ENCODE measurements around the gene RNF138. TPM values are rescaled to one million over a fixed set of nuclear protein-coding genes. Genes with fewer than 3 reads are reported as not detected.
"Not testable (repeated sequence)": the region's sequence is repeated elsewhere in the genome, so short reads cannot be mapped to it uniquely, and the experiment has no call there.

RNF138 gene
- total RNA-seq, 2 donors from 2014 or later: 43.3 to 51.2 TPM

- Mint-ChIP-seq H3K4me1 (no peaks in the 10 kb centered on the region), H3K9me3 (no peaks in the 10 kb centered on the region), H3K27me3 (no peaks in the 10 kb centered on the region), H3K36me3 (ENCODE audit: low read depth) (peaks cover 97% of the 10 kb centered on the region), H3K27ac (no peak overlapping the region), H3K4me3 (no peak overlapping the region)
- no peak for ATAC-seq (replicated peaks)
These were observed 34.9 kb downstream of the RNF138 start for GRCh38 chr18:32126538-32126937.

GRCh38 chr18:32135625-32136024 is 44.0 kb downstream of the RNF138 start:
- Mint-ChIP-seq H3K36me3 (ENCODE audit: low read depth) (peaks cover 21% of the 10 kb centered on the region), H3K4me3 (no peak overlapping the region), H3K27ac (peak overlapping the region; percentile 36), H3K9me3 (no peaks in the 10 kb centered on the region), H3K27me3 (no peaks in the 10 kb centered on the region), H3K4me1 (peaks cover 5% of the 10 kb centered on the region)
- no peak for ATAC-seq (replicated peaks)

GRCh38 chr18:32138332-32138982 is 46.8 kb downstream of the RNF138 start:
- Mint-ChIP-seq H3K4me1 (peaks cover 5% of the 10 kb centered on the region), H3K9me3 (no peaks in the 10 kb centered on the region), H3K27ac (peak overlapping the region; percentile 75), H3K27me3 (no peaks in the 10 kb centered on the region), H3K36me3 (ENCODE audit: low read depth) (no peaks in the 10 kb centered on the region), H3K4me3 (no peak overlapping the region)
- peak; percentile 14 for ATAC-seq (replicated peaks)

GRCh38 chr18:32139835-32140283 is 48.2 kb downstream of the RNF138 start:
- no peak for ATAC-seq (replicated peaks)
- Mint-ChIP-seq H3K9me3 (no peaks in the 10 kb centered on the region), H3K4me1 (peaks cover 5% of the 10 kb centered on the region), H3K36me3 (ENCODE audit: low read depth) (no peaks in the 10 kb centered on the region), H3K27ac (no peak overlapping the region), H3K27me3 (no peaks in the 10 kb centered on the region), H3K4me3 (no peak overlapping the region)

- peaks cover 4% of the 10 kb centered on the region for H3K4me1 Mint-ChIP-seq
- ATAC-seq (replicated peaks): no peak
- no peak overlapping the region for H3K27ac Mint-ChIP-seq
- no peak overlapping the region for H3K4me3 Mint-ChIP-seq
- no peaks in the 10 kb centered on the region for H3K36me3 Mint-ChIP-seq (ENCODE audit: low read depth)
- H3K27me3 Mint-ChIP-seq: no peaks in the 10 kb centered on the region
- H3K9me3 Mint-ChIP-seq: no peaks in the 10 kb centered on the region
These were observed 56.7 kb downstream of the RNF138 start for GRCh38 chr18:32148185-32148870.

GRCh38 chr18:32152705-32153448 is 61.2 kb downstream of the RNF138 start:
- Mint-ChIP-seq H3K9me3 (no peaks in the 10 kb centered on the region), H3K27ac (no peak overlapping the region), H3K4me1 (peaks cover 6% of the 10 kb centered on the region), H3K4me3 (peak overlapping the region; percentile 5), H3K36me3 (ENCODE audit: low read depth) (no peaks in the 10 kb centered on the region), H3K27me3 (peaks cover 6% of the 10 kb centered on the region)
- peak; percentile 75 for ATAC-seq (replicated peaks)

GRCh38 chr18:32156855-32157254 is 65.2 kb downstream of the RNF138 start:
- no peaks in the 10 kb centered on the region for H3K9me3 Mint-ChIP-seq
- no peak for ATAC-seq (replicated peaks)
- H3K4me3 Mint-ChIP-seq: no peak overlapping the region
- H3K27ac Mint-ChIP-seq: no peak overlapping the region
- H3K27me3 Mint-ChIP-seq: peaks cover 9% of the 10 kb centered on the region
- no peaks in the 10 kb centered on the region for H3K36me3 Mint-ChIP-seq (ENCODE audit: low read depth)
- peaks cover 9% of the 10 kb centered on the region for H3K4me1 Mint-ChIP-seq

- Mint-ChIP-seq H3K27me3 (peaks cover 9% of the 10 kb centered on the region), H3K36me3 (ENCODE audit: low read depth) (no peaks in the 10 kb centered on the region), H3K9me3 (no peaks in the 10 kb centered on the region), H3K4me1 (peaks cover 9% of the 10 kb centered on the region), H3K27ac (no peak overlapping the region), H3K4me3 (peak overlapping the region; percentile 54)
- ATAC-seq (replicated peaks): no peak
These were observed 65.9 kb downstream of the RNF138 start for GRCh38 chr18:32157580-32157979.

GRCh38 chr18:32158108-32158624 is 66.5 kb downstream of the RNF138 start:
- H3K27ac Mint-ChIP-seq: no peak overlapping the region
- peaks cover 9% of the 10 kb centered on the region for H3K27me3 Mint-ChIP-seq
- H3K36me3 Mint-ChIP-seq (ENCODE audit: low read depth): no peaks in the 10 kb centered on the region
- peak; percentile 92 for ATAC-seq (replicated peaks)
- H3K4me1 Mint-ChIP-seq: peaks cover 6% of the 10 kb centered on the region
- H3K9me3 Mint-ChIP-seq: no peaks in the 10 kb centered on the region
- peak overlapping the region; percentile 54 for H3K4me3 Mint-ChIP-seq

GRCh38 chr18:32158631-32159030 is 67.0 kb downstream of the RNF138 start:
- not testable (repeated sequence) for H3K9me3 Mint-ChIP-seq; H3K4me1 Mint-ChIP-seq; H3K27me3 Mint-ChIP-seq; H3K27ac Mint-ChIP-seq; H3K36me3 Mint-ChIP-seq (ENCODE audit: low read depth); ATAC-seq (replicated peaks)
- H3K4me3 Mint-ChIP-seq: peak overlapping the region; percentile 54

- Mint-ChIP-seq H3K4me3 (no peak overlapping the region), H3K27ac (no peak overlapping the region), H3K9me3 (no peaks in the 10 kb centered on the region), H3K36me3 (ENCODE audit: low read depth) (no peaks in the 10 kb centered on the region), H3K27me3 (peaks cover 9% of the 10 kb centered on the region), H3K4me1 (peaks cover 4% of the 10 kb centered on the region)
- ATAC-seq (replicated peaks): no peak
These were observed 68.9 kb downstream of the RNF138 start for GRCh38 chr18:32160547-32160946.

GRCh38 chr18:32167980-32168730 is 76.5 kb downstream of the RNF138 start:
- H3K9me3 Mint-ChIP-seq: no peaks in the 10 kb centered on the region
- ATAC-seq (replicated peaks): no peak
- no peak overlapping the region for H3K4me3 Mint-ChIP-seq
- H3K4me1 Mint-ChIP-seq: no peaks in the 10 kb centered on the region
- no peaks in the 10 kb centered on the region for H3K36me3 Mint-ChIP-seq (ENCODE audit: low read depth)
- no peaks in the 10 kb centered on the region for H3K27me3 Mint-ChIP-seq
- H3K27ac Mint-ChIP-seq: no peak overlapping the region

GRCh38 chr18:32173654-32174053 is 82.0 kb downstream of the RNF138 start:
- Mint-ChIP-seq H3K27ac (no peak overlapping the region), H3K4me1 (no peaks in the 10 kb centered on the region), H3K4me3 (no peak overlapping the region), H3K27me3 (peaks cover 4% of the 10 kb centered on the region), H3K9me3 (no peaks in the 10 kb centered on the region), H3K36me3 (ENCODE audit: low read depth) (no peaks in the 10 kb centered on the region)
- no peak for ATAC-seq (replicated peaks)

- no peaks in the 10 kb centered on the region for H3K36me3 Mint-ChIP-seq (ENCODE audit: low read depth)
- H3K27me3 Mint-ChIP-seq: peaks cover 4% of the 10 kb centered on the region
- no peak overlapping the region for H3K27ac Mint-ChIP-seq
- no peak overlapping the region for H3K4me3 Mint-ChIP-seq
- no peaks in the 10 kb centered on the region for H3K4me1 Mint-ChIP-seq
- H3K9me3 Mint-ChIP-seq: no peaks in the 10 kb centered on the region
- ATAC-seq (replicated peaks): no peak
These were observed 83.0 kb downstream of the RNF138 start for GRCh38 chr18:32174719-32175118.

All from activated T-helper 17 cell treated with anti-CD3 and anti-CD28 coated beads, Interleukin-2, amount 50 U/mL, for 72 hours (primary cell).